GM18498 (cell line): ENCODE results near the gene IL1RL2.

Experiments
- ATAC-seq: cut with Tn5 transposase; IDR thresholded peaks from one replicate; pipeline ENCODE4 v1.9.1; 2021; ENCODE audit warnings: mild to moderate bottlenecking, moderate library complexity; ENCODE audit not compliant: unreplicated experiment

Gene IL1RL2

DNA sequence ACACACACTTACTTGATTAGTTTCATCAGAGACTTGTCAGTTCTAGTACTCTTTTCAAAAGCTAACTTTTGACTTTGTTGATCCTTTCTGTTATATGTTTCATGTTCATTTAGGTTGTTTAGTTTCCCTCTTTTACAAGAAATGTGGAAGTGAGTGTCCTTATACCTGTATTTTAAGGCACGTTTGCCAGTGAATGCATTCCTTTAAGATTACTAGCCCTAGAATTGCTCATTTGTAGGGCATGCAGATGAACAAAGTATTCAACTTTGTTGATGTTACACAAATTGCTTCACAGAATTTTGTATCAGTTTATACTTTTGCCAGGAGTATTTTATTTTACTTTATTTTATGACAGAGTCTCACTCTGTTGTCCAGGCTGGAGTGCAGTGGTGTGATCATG is 6.3 kb downstream of the IL1RL2 start:
- ATAC-seq, result no peak

DNA sequence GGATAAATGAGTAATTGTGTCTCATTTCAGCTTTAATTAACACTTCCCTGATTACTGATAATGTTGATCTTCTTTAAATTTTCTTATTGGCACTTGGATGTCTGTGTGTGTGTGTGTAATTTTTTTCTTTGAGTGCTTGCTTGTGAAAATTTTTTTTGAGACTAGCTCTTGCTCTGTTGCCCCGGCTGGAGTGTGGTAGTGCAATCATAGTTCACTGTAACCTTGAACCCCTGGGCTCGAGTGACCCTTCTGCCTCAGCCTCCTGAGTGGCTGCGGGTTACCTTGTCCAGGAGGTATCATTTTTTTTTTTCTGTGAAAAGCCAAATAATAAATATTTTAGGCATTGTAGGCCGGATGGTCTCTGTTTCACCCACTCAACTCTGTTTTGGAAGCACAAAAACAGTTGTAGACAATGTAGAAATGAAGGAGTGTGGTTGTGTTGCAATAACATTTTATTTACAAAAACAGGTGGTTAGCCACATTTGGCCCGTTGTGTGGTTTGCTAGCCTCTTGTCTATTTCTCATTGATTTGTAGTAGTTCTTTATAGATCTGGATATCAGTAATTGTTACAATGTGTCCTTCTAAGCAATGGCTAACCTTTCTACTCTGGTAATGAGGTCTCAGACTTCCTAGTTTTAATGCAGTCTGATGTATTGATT is 7.9 kb downstream of the IL1RL2 start:
- ATAC-seq, result no peak

DNA sequence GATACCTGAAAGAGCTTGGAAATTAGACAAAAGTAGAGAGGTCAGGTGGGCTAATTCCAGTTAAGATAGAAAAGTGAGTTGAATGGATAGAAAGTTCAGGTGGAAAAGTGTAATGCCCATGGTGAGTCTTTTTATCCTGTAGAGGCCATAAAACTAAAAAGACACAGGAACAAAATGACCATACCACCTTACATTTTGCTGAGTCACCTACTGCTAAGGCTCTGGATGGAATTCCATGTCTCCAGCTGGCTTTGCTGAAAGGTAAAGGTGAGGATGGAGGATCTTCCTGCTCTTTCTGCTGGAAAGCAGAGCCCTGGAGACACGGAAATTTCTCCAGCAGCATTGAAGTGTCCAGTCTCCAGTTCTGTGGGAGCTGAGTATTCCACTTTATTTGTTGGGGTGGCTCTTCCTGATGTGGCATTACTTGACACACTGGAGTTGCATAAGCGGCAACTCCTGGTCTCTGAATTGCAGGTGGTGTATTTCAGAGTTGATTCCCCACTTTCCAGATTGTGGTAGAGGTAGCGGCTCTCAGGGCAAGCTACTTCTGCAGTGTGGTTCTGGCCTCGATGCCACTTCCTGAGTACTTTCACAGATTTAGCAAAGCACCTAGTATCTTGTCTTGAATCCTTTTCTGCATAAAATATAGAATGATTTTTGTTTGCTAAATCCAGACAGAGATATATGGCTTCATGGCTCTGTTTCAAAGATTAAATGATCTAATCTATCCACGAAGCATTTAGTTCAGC is 10.7 kb downstream of the IL1RL2 start:
- ATAC-seq, result no peak

DNA sequence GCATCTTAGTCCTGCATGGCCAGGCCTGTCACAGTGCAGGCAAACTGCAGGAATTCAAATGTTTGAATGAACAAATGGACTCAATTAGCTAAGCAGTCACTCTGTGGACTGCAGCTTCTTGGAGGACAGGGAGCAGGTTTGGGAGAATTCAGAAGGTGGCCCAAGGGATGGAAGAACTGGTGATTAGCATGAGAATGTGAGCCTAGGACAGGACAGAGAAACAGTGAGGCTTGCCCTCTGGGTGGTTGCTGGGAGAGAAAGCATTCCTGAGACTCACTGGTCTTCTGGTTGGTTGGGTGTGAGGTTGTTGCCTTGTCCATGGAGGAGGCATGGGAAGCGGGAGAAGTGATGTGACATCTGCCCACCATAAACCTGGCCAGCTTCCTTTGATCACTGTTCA is 13.7 kb downstream of the IL1RL2 start:
- no peak for ATAC-seq

DNA sequence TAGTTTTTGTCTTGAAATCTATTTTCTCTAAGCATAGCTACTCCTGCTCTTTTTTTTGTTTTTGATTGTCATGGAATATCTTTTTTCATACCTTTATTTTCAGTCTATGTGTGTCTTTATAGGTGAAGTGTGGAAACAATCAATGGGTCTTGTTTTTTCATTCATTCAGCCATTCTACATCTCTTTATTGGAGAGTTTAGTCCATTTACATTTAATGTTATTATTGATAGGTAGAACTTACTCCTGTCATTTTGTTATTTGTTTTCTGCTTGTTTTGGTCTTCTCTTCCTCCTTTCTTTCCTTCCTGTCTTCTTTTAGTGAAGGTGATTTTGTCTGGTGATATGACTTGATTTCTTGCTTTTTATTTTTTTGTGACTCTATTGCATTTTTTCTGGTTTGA is 17.8 kb downstream of the IL1RL2 start:
- no peak for ATAC-seq

DNA sequence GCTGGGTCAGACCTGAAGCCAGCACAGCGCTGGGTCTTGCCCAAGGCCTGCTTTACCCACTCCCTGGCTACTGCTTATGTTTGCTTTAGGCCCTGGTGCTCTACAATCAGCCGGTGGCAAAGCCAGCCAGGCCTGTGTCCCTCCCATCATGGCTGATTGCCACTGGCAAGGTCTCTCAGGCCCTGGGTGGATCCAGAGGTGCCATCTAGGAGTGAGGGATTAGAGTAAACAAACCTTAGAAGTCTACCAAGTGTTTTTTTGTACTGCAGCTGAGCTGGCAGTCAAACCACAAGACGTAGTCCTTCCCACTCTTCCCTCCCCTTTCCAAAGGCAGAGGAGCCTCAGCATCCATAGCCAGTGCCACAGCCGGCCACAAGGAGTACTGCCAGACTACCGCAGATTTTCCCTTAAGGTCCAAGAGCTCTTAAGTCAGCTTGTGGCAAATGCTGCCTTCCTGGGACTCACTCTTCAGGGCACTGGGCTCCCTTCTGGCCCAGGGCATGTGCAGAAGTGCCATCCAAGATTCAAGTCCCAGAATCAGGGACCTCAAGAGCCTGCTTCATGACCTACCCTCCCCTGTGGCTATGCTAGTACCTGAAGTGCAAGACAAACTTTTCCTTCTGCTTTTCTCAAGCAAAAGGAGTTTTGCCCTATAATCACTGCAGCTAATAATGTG is 20.0 kb downstream of the IL1RL2 start:
- no peak for ATAC-seq

DNA sequence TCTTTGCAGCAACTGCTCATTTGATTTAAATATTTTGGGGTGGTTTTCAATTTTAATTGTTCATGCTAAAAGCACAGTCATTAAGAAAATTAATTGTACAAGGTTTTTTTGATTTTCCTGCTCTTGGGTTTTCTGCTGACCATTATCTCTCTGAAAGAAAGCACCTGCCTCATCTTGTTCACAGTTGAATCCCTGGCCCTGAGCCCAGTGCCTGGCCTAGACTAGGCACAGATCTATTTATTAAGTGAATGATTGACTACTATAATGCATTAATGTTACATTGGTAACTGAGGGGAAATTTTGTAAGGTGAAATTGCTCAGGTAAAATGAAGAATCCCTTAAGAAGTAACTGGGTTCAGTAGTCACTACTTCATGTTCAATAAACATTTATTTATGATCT is 22.0 kb downstream of the IL1RL2 start:
- no peak for ATAC-seq

DNA sequence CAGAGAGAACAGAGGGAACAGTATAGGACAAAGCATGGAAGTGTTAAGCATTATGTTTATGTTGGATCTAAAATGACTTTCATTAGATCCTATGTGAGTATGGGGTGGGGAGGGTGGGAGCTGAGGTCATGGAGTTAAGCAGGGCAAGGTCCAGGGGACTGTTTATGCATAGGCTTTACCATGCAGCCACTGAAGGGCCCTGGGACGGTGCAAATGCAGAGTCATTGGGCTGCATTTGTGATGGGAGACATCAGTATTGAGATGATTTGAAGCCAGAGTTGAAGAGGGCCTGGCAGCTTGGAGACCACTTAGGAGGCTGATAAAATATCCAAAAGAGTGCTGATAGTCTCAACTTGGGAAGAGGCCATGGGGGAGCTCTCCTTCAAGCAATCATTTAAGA is 22.7 kb downstream of the IL1RL2 start:
- no peak for ATAC-seq

DNA sequence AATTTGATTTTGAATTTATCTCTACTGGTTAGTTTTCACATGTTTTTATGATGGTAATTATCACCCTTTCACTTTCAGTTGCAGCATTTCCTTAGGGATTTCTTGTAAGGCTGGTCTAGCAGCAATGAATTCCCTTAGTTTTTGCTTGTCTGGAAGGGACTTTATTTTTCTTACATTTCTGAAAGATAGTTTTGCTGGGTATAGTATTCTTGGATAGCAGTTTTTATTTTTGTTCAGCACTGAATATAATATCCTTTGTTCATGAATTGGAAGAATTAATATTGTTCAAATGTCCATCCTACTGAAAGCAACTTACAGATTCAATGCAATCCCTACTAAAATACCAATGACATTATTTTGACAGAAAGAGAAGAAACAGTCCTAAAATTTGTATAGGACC is 30.2 kb downstream of the IL1RL2 start:
- ATAC-seq, result no peak

DNA sequence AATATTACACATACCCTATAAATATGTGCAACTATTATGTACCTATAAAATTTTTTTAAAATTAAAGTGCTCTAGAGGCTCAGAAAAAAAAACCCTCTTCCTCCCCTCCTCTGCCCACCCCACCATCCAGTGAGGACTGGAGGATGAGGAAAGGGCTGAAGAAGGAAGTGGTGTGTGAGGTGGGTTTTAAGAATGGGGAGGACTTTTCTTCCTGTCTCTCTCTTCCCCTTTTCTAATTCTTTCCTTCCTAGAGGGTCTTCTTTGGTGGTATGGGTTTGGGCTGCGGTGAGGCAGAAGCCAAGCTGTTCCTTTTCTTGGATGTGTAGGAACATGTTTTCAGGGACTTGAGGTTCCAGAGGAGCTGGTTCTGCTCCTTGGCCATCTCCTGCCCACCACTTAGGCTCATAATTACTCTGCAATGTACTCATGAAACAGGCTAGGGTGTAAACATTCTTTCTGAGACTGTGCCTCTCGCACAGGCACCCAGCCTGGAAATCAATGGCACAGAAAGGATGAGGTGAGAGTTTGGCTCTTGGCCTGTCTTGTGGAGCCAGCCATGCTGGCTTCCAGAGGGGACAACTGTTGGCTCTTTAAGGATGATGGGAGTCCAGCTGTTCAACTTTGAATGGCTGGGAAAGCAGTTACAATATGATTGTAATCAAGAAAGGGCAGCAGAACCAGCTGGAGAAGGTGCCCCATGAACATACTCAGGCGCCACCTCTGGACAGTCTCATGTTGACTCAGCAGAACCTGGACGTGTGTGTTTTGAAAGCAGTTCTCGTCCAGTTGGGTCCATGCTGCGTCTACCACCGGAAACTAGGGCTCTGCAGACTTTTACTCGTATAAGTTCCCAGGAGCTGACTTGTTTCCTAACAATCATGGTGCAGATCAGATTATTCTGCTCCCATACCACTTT is 38.3 kb downstream of the IL1RL2 start:
- no peak for ATAC-seq

DNA sequence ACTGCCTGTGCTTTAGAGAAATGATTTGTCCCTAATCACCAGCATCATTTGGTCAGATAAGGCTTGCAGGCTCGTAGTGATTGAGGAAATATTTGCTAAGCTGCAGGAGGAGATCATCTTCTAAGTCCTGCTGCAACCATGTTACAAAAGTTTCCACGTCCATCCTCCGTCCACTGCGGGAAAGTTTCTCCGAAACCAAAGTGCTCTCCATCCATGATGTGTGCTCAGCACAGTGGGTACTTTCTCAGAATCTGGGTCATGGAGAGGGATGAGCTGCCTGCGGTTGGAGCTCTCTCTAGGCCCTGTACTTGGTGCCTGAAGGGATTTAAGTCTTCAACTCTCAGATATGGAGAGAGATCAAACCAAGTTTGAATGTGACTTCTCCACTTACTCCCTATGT is 39.3 kb downstream of the IL1RL2 start:
- ATAC-seq, result no peak

DNA sequence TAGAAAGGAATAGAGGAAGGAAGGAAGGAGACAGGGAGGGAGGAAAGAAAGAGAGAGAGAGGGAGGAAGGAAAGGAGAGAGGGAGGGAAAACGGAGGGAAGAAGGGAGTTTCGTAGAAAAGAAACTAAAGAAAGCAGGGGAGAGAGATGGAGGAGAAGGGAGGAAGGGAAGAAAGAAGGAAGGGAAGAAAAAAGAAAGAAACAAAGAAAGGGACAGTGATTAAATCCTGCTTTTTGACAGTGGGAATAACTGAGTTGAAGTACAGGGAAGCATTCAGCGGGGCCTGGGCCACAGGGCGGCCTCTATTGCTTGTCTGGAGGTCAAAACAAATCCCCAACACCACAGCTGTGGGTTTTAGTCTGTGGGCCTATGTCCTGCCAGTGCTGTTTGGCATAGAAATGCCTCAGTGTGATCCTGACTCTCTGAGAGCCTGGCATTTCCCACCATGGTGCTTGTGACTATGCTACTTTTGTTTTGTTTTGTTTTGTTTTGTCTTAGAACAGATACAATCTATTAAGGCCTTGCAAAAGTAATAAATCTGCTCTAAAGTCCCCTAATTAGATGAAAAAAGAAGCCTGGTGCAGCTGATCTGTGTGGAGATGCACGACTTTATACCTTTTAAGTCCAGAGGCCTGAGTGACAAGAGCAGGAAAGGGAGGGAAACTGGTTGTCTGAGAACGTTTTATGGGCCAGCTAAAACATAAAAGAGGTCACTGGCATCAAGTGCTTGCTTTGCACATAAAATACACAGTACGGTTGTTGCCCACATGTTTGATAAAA is 40.0 kb downstream of the IL1RL2 start:
- ATAC-seq, result no peak

DNA sequence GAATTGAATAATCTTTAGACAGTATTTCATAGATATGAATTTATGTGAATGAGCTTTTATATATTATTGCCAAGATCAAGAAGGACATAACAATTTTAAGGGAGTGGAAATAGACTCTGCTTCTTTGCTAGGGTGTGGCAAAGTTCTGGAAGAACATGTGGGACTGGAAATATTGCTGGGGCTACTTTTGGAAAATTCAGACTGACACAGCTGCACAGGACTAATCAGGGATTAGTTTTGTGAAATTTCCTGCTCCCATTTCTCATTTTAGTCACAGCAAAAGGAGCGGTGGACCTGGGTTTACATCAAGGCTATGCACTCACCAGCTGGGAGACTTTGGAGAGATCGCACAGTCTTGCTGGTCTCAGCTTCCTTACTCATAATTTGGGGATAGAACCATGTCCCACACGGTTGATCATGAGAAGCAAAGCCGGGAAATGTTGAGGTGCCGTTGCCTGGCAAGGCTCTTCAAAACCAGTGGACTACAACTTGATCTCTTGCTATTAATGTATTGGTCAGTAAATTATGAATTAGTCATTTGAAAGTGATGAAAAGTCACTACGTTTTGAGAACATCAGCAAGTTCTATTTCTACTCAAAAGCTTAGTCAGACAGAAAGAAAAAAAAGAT is 42.4 kb downstream of the IL1RL2 start:
- no peak for ATAC-seq

DNA sequence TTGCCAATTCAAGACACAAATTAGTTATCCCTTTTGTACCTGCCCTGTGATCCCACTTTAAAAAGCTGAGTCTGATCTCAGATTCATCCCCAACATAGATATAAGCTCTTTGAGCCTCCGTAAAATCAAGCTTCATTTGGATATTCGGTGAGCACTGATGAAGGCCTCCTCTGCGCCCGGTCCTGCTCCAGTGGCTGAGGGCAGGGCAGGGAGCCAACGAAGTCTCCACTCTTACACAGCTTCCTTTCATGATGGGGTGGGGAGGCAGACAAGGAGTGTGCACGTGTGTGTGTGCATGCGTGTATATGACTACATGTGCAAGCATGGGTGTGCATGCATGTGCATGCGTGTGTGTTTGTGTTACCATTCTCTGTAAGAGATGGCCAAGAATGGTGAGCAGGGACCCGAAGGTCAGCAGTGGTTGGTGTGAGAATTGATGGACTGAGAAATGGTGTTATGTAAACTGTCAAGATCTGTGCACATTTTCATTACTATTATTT is 43.6 kb downstream of the IL1RL2 start:
- no peak for ATAC-seq

DNA sequence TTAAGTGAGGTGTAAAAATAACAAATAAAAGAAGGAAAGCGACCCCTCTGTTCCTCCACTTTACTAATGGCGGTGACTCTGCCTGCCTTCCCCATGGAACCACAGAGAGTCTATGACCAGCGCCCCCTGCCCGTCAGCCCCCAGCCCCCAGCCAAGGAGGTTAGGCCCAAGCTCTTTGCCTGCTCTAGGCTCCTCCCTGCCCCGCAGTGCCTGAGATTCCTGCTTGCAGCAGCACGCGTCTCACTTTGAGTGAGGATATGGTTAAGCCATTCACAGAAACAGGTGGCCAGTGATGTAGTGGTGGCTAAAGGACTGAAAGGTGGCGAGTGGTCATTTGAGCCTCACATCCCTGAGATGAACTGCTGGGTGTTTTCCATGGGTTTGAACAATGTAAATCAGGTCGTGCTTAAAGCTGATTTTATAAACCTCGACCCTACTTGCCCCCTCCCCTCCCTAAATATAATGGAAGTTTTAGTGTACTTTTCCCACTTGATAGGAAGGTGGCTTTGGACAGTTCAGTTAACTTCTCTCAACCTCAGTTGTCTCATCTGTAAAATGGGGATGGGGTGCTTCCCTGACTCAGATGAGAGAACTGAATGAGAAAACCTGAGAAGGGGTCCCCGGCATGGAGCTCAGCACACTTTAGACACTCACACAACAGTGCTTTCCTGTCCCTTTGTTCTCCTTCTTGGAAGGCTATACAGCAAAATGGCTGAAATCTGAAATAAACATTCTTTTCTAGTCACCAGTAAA is 46.5 kb downstream of the IL1RL2 start:
- no peak for ATAC-seq

DNA sequence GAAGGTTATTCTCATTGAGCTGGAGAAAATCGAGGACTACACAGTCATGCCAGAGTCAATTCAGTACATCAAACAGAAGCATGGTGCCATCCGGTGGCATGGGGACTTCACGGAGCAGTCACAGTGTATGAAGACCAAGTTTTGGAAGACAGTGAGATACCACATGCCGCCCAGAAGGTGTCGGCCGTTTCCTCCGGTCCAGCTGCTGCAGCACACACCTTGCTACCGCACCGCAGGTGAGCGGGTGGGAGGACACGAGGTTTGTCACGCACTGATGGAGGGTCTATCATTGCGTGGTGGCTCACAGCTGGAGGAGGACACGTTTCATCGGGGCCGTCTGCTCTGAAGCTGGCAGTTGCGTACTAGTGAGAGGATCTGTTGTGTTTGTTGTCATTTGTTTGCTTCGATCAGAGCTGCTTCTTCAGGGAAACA is 48.2 kb downstream of the IL1RL2 start:
- no peak for ATAC-seq

DNA sequence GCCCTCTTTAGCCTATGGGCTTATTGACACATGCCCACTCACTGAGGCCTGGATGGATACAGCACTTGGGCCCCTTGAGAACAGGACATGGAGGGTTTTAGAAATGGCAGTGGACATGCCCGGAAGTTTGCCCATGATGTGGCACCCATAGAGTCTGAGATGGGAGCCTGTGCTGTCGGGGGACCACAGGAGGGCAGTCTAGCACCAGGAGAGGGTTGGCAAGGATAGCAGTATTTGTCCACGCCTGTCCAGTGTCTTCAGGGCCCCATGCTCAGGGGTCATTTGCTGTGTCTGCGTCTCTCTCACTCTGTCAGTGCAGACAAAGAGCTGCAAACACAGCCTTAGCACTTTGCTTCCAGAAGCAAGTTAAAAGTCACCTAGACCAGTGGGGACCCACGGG is 48.7 kb downstream of the IL1RL2 start:
- ATAC-seq, result no peak

DNA sequence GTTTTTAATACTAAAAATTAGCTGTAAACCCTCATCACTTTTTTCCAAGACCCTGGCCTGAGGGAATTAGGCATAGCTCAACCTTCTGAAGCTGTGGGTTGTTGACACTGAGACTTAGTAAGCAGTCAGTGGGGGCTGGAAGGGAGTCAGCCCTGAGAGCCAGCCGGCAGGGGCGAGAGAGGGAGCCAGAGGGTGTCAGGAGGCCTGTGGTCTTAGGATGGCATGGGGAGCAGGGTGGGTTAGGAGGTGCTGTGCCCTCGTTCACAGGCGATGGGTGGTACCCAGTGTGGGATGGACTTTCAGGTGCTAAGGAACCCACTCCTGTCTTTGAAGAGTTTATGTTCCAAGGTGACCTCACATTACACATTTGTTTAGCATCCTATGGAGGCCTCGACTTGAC is 49.3 kb downstream of the IL1RL2 start:
- no peak for ATAC-seq

DNA sequence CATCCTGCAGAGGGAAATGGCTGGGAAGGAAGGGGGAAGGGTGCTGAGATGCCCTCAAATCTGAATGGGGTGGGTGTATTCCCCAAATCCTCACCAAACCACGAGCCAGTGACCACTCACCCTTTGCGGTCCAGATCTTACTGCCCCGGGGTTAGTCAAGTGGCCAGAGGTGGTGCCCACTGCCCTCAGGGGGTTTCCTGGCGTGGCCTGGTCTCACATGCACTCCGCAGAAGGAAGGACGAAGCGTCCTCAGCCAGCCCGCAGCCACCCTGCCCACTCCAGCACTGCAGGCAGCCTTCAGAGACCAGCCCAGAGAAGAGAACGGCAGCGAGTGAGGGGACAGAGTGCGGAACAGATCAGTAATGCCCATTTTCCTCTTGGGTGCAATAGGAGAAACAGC is 50.4 kb downstream of the IL1RL2 start:
- no peak for ATAC-seq
